IMR-90 (cell line): ENCODE measurements around the gene DCHS2. TPM values are rescaled to one million over a fixed set of nuclear protein-coding genes. Genes with fewer than 3 reads are reported as not detected.

Experiments used
- ATAC-seq: fragments of 200-7000 bp; cut with Tn5 transposase; 2 replicates; pipeline ENCODE4 v1.9.1; 2020; ENCODE audit warnings: low read depth, mild to moderate bottlenecking, moderate library complexity
- BruUV-seq: library from RNA; stranded (reverse); fragments of 400-500 nt; replicated peaks from 2 replicates; lab custom pipeline; 2021; lab: Mats Ljungman, UMichigan
- CTCF ChIA-PET: fragments of 300-600 bp; formaldehyde crosslinking; extraction: SDS; loops from one replicate; lab custom pipeline; 2021; ENCODE audit warnings: antibody characterized with exemption; lab: Yijun Ruan, JAX
- POLR2A ChIA-PET: fragments of 300-600 bp; sonication (Branson Sonifier 250); formaldehyde crosslinking; loops from one replicate; lab custom pipeline; 2022; ENCODE audit warnings: antibody characterized with exemption; ENCODE audit not compliant: unreplicated experiment; lab: Charles Lee
- DNase-seq: peaks from one replicate; pipeline ENCODE4 v3.0.0; 2013
- H2AFZ ChIP-seq: replicated peaks from 2 replicates; pipeline ENCODE3; 2013; ENCODE audit warnings: low read length, mild to moderate bottlenecking; ENCODE audit not compliant: poor library complexity
- H2AK5ac ChIP-seq: 2 replicates; pipeline ENCODE4 v1.6.1; 2013; ENCODE audit warnings: low read depth, low read length, inconsistent platforms
- H2AK9ac ChIP-seq: replicated peaks from 2 replicates; pipeline ENCODE3; 2013; ENCODE audit warnings: mild to moderate bottlenecking, low read depth, low read length, moderate library complexity; ENCODE audit not compliant: poor library complexity
- H2BK120ac ChIP-seq: 2 replicates; pipeline ENCODE4 v1.6.1; 2013; ENCODE audit warnings: low read depth, low read length, inconsistent platforms
- H2BK15ac ChIP-seq: 3 replicates; pipeline ENCODE4 v1.6.1; 2013; ENCODE audit warnings: low read depth, low read length, inconsistent platforms
- H2BK20ac ChIP-seq: 2 replicates; pipeline ENCODE4 v1.6.1; 2013; ENCODE audit warnings: low read depth, mild to moderate bottlenecking, inconsistent platforms, low read length, moderate library complexity
- H2BK5ac ChIP-seq: 2 replicates; pipeline ENCODE4 v1.6.1; 2013; ENCODE audit warnings: mild to moderate bottlenecking, low read depth, low read length, inconsistent platforms; ENCODE audit not compliant: poor library complexity, severe bottlenecking
- H3K14ac ChIP-seq: replicated peaks from 2 replicates; pipeline ENCODE4 v1.6.1; 2013; ENCODE audit warnings: low read depth, low read length, inconsistent platforms
- H3K18ac ChIP-seq: 2 replicates; pipeline ENCODE4 v1.6.1; 2013; ENCODE audit warnings: low read depth, low read length, control low read depth
- H3K23ac ChIP-seq: 2 replicates; pipeline ENCODE4 v1.6.1; 2013; ENCODE audit warnings: low read depth, low read length, inconsistent platforms
- H3K27ac ChIP-seq: 2 replicates; pipeline ENCODE4 v1.5.1; 2013; ENCODE audit warnings: mild to moderate bottlenecking, control low read depth, low read length; ENCODE audit not compliant: insufficient read depth
- H3K27me3 ChIP-seq: 2 replicates; pipeline ENCODE4 v1.6.1; 2013; ENCODE audit warnings: low read length; ENCODE audit not compliant: control insufficient read depth, insufficient read depth
- H3K36me3 ChIP-seq: 2 replicates; pipeline ENCODE4 v1.6.1; 2013; ENCODE audit warnings: low read length, mixed read lengths; ENCODE audit not compliant: control insufficient read depth, insufficient read depth
- H3K4ac ChIP-seq: 2 replicates; pipeline ENCODE4 v1.6.1; 2013; ENCODE audit warnings: low read depth, low read length, inconsistent platforms
- H3K4me1 ChIP-seq: 2 replicates; pipeline ENCODE4 v1.6.1; 2013; ENCODE audit warnings: low read length, mixed read lengths; ENCODE audit not compliant: control insufficient read depth, insufficient read depth
- H3K4me2 ChIP-seq: 2 replicates; pipeline ENCODE4 v1.6.1; 2013; ENCODE audit warnings: low read depth, mild to moderate bottlenecking, control low read depth, low read length, moderate library complexity
- H3K4me3 ChIP-seq: 2 replicates; pipeline ENCODE4 v1.5.1; 2013; ENCODE audit warnings: low read depth, mild to moderate bottlenecking, control low read depth, low read length, moderate library complexity; ENCODE audit not compliant: insufficient read depth
- H3K56ac ChIP-seq: 2 replicates; pipeline ENCODE4 v1.6.1; 2013; ENCODE audit warnings: low read length, inconsistent platforms; ENCODE audit not compliant: insufficient read depth; ENCODE audit errors: extremely low read depth
- H3K79me1 ChIP-seq, 2 experiments: 2 replicates each; pipeline ENCODE4 v1.6.1; 2013; ENCODE audit warnings: low read length in 2 of 2, inconsistent platforms in 1 of 2, low read depth in 1 of 2
- H3K9ac ChIP-seq: 2 replicates; pipeline ENCODE4 v1.6.1; 2013; ENCODE audit warnings: low read depth, low read length, control low read depth
- H3K9me1 ChIP-seq: 2 replicates; pipeline ENCODE4 v1.6.1; 2013; ENCODE audit warnings: low read length, inconsistent platforms; ENCODE audit not compliant: insufficient read depth
- H3K9me3 ChIP-seq: 2 replicates; pipeline ENCODE4 v1.6.1; 2013; ENCODE audit warnings: low read length; ENCODE audit not compliant: control insufficient read depth, insufficient read depth
- H4K20me1 ChIP-seq: 2 replicates; pipeline ENCODE4 v1.6.1; 2013; ENCODE audit warnings: low read length, inconsistent platforms; ENCODE audit not compliant: insufficient read depth
- H4K5ac ChIP-seq: 2 replicates; pipeline ENCODE4 v1.6.1; 2013; ENCODE audit warnings: mild to moderate bottlenecking, low read depth, low read length, control low read depth
- H4K8ac ChIP-seq, 2 experiments: 2 replicates each; pipeline ENCODE4 v1.6.1; 2013; ENCODE audit warnings: low read depth in 2 of 2, low read length in 2 of 2, control low read depth in 1 of 2, inconsistent platforms in 1 of 2
- H4K91ac ChIP-seq: 2 replicates; pipeline ENCODE4 v1.6.1; 2013; ENCODE audit warnings: low read depth, low read length, inconsistent platforms; ENCODE audit not compliant: insufficient read depth
- BHLHE40 ChIP-seq: fragments of 150-350 bp; IDR thresholded peaks from 2 replicates; pipeline ENCODE4 v1.6.1; 2016; ENCODE audit warnings: mild to moderate bottlenecking, low read depth, low read length
- CEBPB ChIP-seq: IDR thresholded peaks from 2 replicates; pipeline ENCODE4 v1.6.1; 2012; ENCODE audit warnings: low read depth, low read length, improper control_type of control experiment
- CHD1 ChIP-seq: IDR thresholded peaks from 2 replicates; pipeline ENCODE4 v1.6.1; 2012; ENCODE audit warnings: low read depth, low read length, improper control_type of control experiment
- CTCF ChIP-seq: conservative IDR thresholded peaks from 2 replicates; pipeline ENCODE4 v1.5.1; 2012; ENCODE audit warnings: mild to moderate bottlenecking, low read depth, low read length, improper control_type of control experiment
- ELK1 ChIP-seq: fragments of 150-350 bp; IDR thresholded peaks from 2 replicates; pipeline ENCODE4 v1.6.1; 2016; ENCODE audit warnings: low read depth, mild to moderate bottlenecking, low read length, moderate library complexity, borderline replicate concordance
- FOS ChIP-seq: fragments of 150-350 bp; IDR thresholded peaks from 2 replicates; pipeline ENCODE4 v1.6.1; 2016; ENCODE audit warnings: low read depth, low read length
- MAFK ChIP-seq: IDR thresholded peaks from 2 replicates; pipeline ENCODE4 v1.6.1; 2012; ENCODE audit warnings: low read depth, low read length, improper control_type of control experiment
- MAZ ChIP-seq: IDR thresholded peaks from 2 replicates; pipeline ENCODE4 v1.6.1; 2012; ENCODE audit warnings: low read depth, mild to moderate bottlenecking, low read length, improper control_type of control experiment, moderate library complexity, borderline replicate concordance
- MXI1 ChIP-seq: IDR thresholded peaks from 2 replicates; pipeline ENCODE4 v1.6.1; 2012; ENCODE audit warnings: low read depth, mild to moderate bottlenecking, low read length, moderate library complexity, borderline replicate concordance
- NFE2L2 ChIP-seq: fragments of 150-350 bp; IDR thresholded peaks from 2 replicates; pipeline ENCODE4 v1.6.1; 2016; ENCODE audit warnings: low read depth, mild to moderate bottlenecking, low read length
- POLR2A ChIP-seq: IDR thresholded peaks from 2 replicates; pipeline ENCODE4 v1.6.1; 2012; ENCODE audit warnings: mild to moderate bottlenecking, low read depth, low read length
- RAD21 ChIP-seq: IDR thresholded peaks from 2 replicates; pipeline ENCODE4 v1.6.1; 2012; ENCODE audit warnings: low read length, improper control_type of control experiment
- RCOR1 ChIP-seq: IDR thresholded peaks from 2 replicates; pipeline ENCODE4 v1.6.1; 2012; ENCODE audit warnings: mild to moderate bottlenecking, low read length, improper control_type of control experiment; ENCODE audit not compliant: insufficient replicate concordance
- RFX5 ChIP-seq: IDR thresholded peaks from 2 replicates; pipeline ENCODE4 v1.8.0; 2012; ENCODE audit warnings: low read depth, mild to moderate bottlenecking, low read length, moderate library complexity
- SMC3 ChIP-seq: fragments of 150-350 bp; IDR thresholded peaks from 2 replicates; pipeline ENCODE4 v1.6.1; 2016; ENCODE audit warnings: low read depth, mild to moderate bottlenecking, antibody characterized with exemption, low read length, moderate library complexity
- USF2 ChIP-seq: fragments of 150-350 bp; IDR thresholded peaks from 2 replicates; pipeline ENCODE4 v1.6.1; 2017; ENCODE audit warnings: mild to moderate bottlenecking, antibody characterized with exemption, low read length, low read depth
- WGBS, 2 experiments: methylation state at CpG; one replicate each; pipeline versions ENCODE4 v1.1.5 to v1.1.7; 2013; ENCODE audit warnings: missing lambda C conversion rate in 2 of 2; ENCODE audit not compliant: insufficient read length in 1 of 2; ENCODE audit errors: extremely low coverage in 2 of 2; 5-methylcytosine and 5-hydroxymethylcytosine counted together
- dilution Hi-C: fragments of 300-500 bp; cut with HindIII; formaldehyde crosslinking; loops from one replicate; pipeline ENCODE4 v1.14.3; 2018; ENCODE audit warnings: low sequenced_read_pairs; ENCODE audit not compliant: unreplicated experiment
- in situ Hi-C: fragments of 300-500 bp; cut with MboI; formaldehyde crosslinking; loops from 3 replicates; pipeline ENCODE4 v1.14.3; 2019; ENCODE audit warnings: low sequenced_read_pairs, inconsistent platforms, mixed read lengths
- intact Hi-C: fragments of 100-400 bp; cut with micrococcal nuclease; formaldehyde crosslinking; loops from 2 replicates; pipeline ENCODE4 v1.10.0; 2022
- polyA plus RNA-seq, 3 experiments: library from polyadenylated mRNA; depleted of rRNA; stranded (reverse); fragments of >200 nt; gene quantifications; 2 replicates each; pipeline ENCODE4 v1.2.3, GENCODE V29; 2012; ENCODE audit warnings: low replicate concordance in 1 of 3
- total RNA-seq: library from RNA; depleted of rRNA; stranded (reverse); fragments of >200 nt; gene quantifications from 2 replicates; pipeline ENCODE4 v1.2.3, GENCODE V29; 2012

DCHS2 gene
- total and polyA plus RNA-seq, 2 of the 4 experiments (the other 2 are of a cell fraction), result not detected

GRCh38 chr4:154319736-154320135 is 171.9 kb downstream of the DCHS2 start:
- in situ Hi-C loops, result no loop called here
- CTCF ChIA-PET, result no interaction called here
- Histone ChIP-seq H3K27ac (no peak overlapping the region), H2AK5ac (no peak overlapping the region), H3K9ac (no peak overlapping the region), H3K9me1 (no peaks in the 10 kb centered on the region), H4K91ac (no peak overlapping the region), H3K18ac (no peak overlapping the region), H3K4me3 (no peak overlapping the region), H3K23ac (no peak overlapping the region), H3K79me1 (no peaks in the 10 kb centered on the region), H4K5ac (no peak overlapping the region), H3K56ac (no peak overlapping the region), H3K4me2 (no peak overlapping the region), H3K14ac (no peak overlapping the region), H3K4ac (no peak overlapping the region), H3K27me3 (no peaks in the 10 kb centered on the region), H2BK5ac (no peak overlapping the region), H4K20me1 (no peaks in the 10 kb centered on the region), H2AFZ (no peak overlapping the region), H2BK15ac (no peak overlapping the region), H3K9me3 (no peaks in the 10 kb centered on the region), H4K8ac (no peak overlapping the region), H3K4me1 (no peaks in the 10 kb centered on the region), H2AK9ac (no peak overlapping the region), H2BK120ac (no peak overlapping the region), H3K36me3 (no peaks in the 10 kb centered on the region), H2BK20ac (no peak overlapping the region)
- DNase-seq (no peak), ATAC-seq (no peak)
- intact Hi-C loops, result no loop called here
- dilution Hi-C loops, result no loop called here
- no TSS peak for BruUV-seq
- POLR2A ChIA-PET, result no interaction called here
- TF ChIP-seq MXI1 (no peak), CEBPB (no peak), FOS (no peak), SMC3 (no peak), POLR2A (no peak), RCOR1 (no peak), NFE2L2 (no peak), RFX5 (no peak), ELK1 (no peak), MAFK (no peak), CHD1 (no peak), CTCF (no peak), BHLHE40 (no peak), MAZ (no peak), USF2 (no peak), RAD21 (no peak)
- WGBS, 2 experiments, result no CpG with 5 or more reads among the region's 1 CpG
